ENCODE data around the gene SRGAP1.

The SRGAP1 gene

GRCh38 chr12:63937378-63938316 lies 93.1 kb downstream of the SRGAP1 start:
- H3K9me3 Mint-ChIP-seq, result no peaks in the 10 kb centered on the region
- peaks cover 11% of the 10 kb centered on the region for H3K36me3 Mint-ChIP-seq (ENCODE audit: low read depth)
- no peak overlapping the region for H3K27ac Mint-ChIP-seq
- peaks cover 36% of the 10 kb centered on the region for H3K4me1 Mint-ChIP-seq
- H3K4me3 Mint-ChIP-seq, result no peak overlapping the region
- no peak for TF ChIP-seq CTCF (IDR thresholded peaks at IDR 0.05; ENCODE audit: unreplicated experiment in 3 of 3)
- H3K27me3 Mint-ChIP-seq (ENCODE audit: low read depth), result no peaks in the 10 kb centered on the region

GRCh38 chr12:63940310-63941005 lies 96.0 kb downstream of the SRGAP1 start:
- no peak overlapping the region for H3K4me3 Mint-ChIP-seq
- TF ChIP-seq CTCF (IDR thresholded peaks at IDR 0.05; ENCODE audit: unreplicated experiment in 3 of 3), result no peak
- no peaks in the 10 kb centered on the region for H3K9me3 Mint-ChIP-seq
- H3K4me1 Mint-ChIP-seq, result peaks cover 44% of the 10 kb centered on the region
- peaks cover 25% of the 10 kb centered on the region for H3K36me3 Mint-ChIP-seq (ENCODE audit: low read depth)
- H3K27me3 Mint-ChIP-seq (ENCODE audit: low read depth), result no peaks in the 10 kb centered on the region
- H3K27ac Mint-ChIP-seq, result peak overlapping the region; percentile 43 to 76 (median 75)

- H3K36me3 Mint-ChIP-seq (ENCODE audit: low read depth), result peaks cover 30% of the 10 kb centered on the region
- H3K9me3 Mint-ChIP-seq, result no peaks in the 10 kb centered on the region
- no peak for TF ChIP-seq CTCF (IDR thresholded peaks at IDR 0.05; ENCODE audit: unreplicated experiment in 3 of 3)
- peaks cover 45% of the 10 kb centered on the region for H3K4me1 Mint-ChIP-seq
- H3K27ac Mint-ChIP-seq, result peak overlapping the region in 2 of 3 experiments; percentile 26 to 68
- H3K27me3 Mint-ChIP-seq (ENCODE audit: low read depth), result no peaks in the 10 kb centered on the region
- H3K4me3 Mint-ChIP-seq, result no peak overlapping the region
These were observed 96.8 kb downstream of the SRGAP1 start for GRCh38 chr12:63941166-63941800.

- peaks cover 30% of the 10 kb centered on the region for H3K36me3 Mint-ChIP-seq (ENCODE audit: low read depth)
- no peaks in the 10 kb centered on the region for H3K27me3 Mint-ChIP-seq (ENCODE audit: low read depth)
- no peak overlapping the region for H3K4me3 Mint-ChIP-seq
- peaks cover 45% of the 10 kb centered on the region for H3K4me1 Mint-ChIP-seq
- TF ChIP-seq CTCF (IDR thresholded peaks at IDR 0.05; ENCODE audit: unreplicated experiment in 3 of 3), result no peak
- H3K9me3 Mint-ChIP-seq, result no peaks in the 10 kb centered on the region
- H3K27ac Mint-ChIP-seq, result peak overlapping the region in 2 of 3 experiments; percentile 50 to 68
These were observed 97.4 kb downstream of the SRGAP1 start for GRCh38 chr12:63941879-63942278.

- H3K27ac Mint-ChIP-seq, result no peak overlapping the region
- H3K4me3 Mint-ChIP-seq, result no peak overlapping the region
- H3K27me3 Mint-ChIP-seq (ENCODE audit: low read depth), result no peaks in the 10 kb centered on the region
- H3K4me1 Mint-ChIP-seq, result peaks cover 40% of the 10 kb centered on the region
- H3K36me3 Mint-ChIP-seq (ENCODE audit: low read depth), result peaks cover 30% of the 10 kb centered on the region
- TF ChIP-seq CTCF (IDR thresholded peaks at IDR 0.05; ENCODE audit: unreplicated experiment in 3 of 3), result no peak
- H3K9me3 Mint-ChIP-seq, result no peaks in the 10 kb centered on the region
These were observed 98.2 kb downstream of the SRGAP1 start for GRCh38 chr12:63942464-63943241.

All from nephron (organoid).